A673 (cell line): ENCODE data around the gene FAM83G.

Source experiments
- CTCF ChIP-seq: fragments of 300-800, 200-600 bp; sonication (generic); conservative IDR thresholded peaks from 2 replicates; pipeline ENCODE4 v1.5.1; 2017; ENCODE audit warnings: low read depth, mild to moderate bottlenecking, antibody characterized with exemption, low read length, moderate library complexity, mixed read lengths
- EZH2 ChIP-seq: fragments of 200-600 bp; sonication (generic); IDR thresholded peaks from 2 replicates; pipeline ENCODE4 v1.6.1; 2017; ENCODE audit warnings: borderline replicate concordance, low read depth, mild to moderate bottlenecking, mixed read lengths, antibody characterized with exemption, low read length; ENCODE audit not compliant: poor library complexity, severe bottlenecking

DNA sequence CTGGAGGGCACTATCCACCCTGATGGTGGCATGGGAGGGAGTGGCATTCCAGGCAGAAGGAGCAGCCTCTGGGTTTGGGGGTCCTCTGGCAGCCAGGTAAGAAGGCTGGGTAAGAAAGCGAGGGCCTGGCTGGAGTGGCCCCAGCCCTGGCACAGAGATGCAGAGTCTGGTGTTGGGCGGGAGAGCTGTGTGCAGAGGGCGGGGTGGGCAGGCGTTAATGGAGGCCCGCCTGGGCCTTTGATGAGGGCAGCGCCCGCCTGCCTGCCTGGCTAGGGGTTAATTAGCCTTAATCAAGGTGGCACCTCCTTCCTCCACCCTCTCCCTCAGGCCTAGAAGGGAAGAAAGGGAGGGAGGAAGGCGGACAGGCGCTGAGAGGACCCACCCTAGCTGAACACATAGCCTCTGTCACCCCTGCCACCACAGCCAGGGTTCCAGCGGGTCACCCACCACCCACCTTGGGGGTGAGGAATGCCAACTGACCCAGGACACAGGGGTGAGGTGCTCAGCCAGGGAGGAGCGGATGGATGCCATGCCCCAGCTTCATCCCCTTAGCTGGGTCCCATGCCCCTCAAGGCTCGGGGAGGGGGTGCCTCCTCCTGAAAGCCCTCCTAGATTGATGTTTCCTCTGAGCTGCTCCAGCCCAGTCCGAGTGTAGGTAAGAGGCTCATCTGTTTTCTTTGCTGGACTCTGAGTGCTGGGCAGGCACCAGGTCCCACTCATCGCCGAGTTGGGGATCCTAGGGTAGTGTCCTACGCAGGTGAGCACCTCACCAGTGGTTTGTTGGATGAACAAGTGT, 13.4 kb upstream of the FAM83G start:
- TF ChIP-seq EZH2 (no peak), CTCF (no peak)
